GM19372 (cell line): ENCODE results near the gene ATP9B.

Experiments used
- ATAC-seq: cut with Tn5 transposase; IDR thresholded peaks from one replicate; pipeline ENCODE4 v1.9.1; 2021; ENCODE audit warnings: mild to moderate bottlenecking, low read depth, moderate library complexity; ENCODE audit not compliant: unreplicated experiment

Gene ATP9B

DNA sequence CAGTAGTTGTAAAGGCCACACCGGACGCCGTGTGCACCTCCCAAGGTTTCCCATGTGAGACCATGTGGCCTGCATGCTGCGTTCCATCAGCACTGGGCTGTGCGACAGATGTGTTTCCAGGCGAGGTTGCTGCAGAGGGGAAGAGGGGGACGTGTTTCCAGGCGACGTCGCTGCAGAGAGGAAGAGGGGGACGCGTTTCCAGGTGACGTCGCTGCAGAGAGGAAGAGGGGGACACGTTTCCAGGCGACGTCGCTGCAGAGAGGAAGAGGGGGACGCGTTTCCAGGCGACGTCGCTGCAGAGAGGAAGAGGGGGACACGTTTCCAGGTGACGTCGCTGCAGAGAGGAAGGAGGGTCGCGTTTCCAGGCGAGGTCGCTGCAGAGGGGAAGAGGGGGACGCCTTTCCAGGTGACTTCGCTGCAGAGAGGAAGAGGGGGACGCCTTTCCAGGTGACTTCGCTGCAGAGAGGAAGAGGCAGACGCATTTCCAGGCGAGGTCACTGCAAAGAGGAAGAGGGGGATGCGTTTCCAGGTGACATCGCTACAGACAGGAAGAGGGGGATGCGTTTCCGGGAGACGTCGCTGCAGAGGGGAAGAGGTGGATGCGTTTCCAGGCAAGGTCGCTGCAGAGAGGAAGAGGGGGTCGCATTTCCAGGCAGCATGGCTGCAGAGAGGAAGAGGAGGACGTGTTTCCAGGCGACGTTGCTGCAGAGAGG is 351.0 kb downstream of the ATP9B start:
- no peak for ATAC-seq

DNA sequence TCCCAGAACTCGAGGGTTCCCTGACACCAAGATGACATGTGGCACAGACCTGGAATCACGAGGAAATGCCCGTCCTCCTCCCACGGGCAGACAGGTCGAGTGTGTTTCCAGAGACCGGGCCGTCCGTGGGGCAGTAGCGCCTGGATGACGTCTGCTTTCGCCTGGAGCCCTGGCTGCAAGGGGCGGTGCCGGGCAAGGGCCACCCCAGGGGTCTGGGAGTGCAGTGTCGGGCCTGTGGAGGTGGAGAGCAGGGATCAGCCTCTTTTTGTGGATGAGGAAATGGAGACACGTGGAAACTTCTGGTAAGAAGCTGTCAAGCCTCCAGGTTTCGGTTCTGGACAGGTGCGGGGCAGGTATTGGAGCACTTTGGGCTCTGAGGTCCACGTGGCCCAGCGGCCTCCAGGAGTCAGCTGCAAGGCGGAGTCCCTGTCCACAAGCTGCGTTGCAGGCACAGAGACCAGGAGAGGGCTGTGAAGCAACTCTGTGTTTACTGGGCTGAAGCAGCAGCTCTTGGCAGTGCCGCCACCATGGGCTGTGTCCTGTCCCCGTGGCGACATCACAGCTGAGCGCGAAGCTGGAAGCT is 352.2 kb downstream of the ATP9B start:
- no peak for ATAC-seq

- ATAC-seq = no peak
Measured at GRCh38 chr18:79422022-79422782, 353.0 kb downstream of the ATP9B start.

DNA sequence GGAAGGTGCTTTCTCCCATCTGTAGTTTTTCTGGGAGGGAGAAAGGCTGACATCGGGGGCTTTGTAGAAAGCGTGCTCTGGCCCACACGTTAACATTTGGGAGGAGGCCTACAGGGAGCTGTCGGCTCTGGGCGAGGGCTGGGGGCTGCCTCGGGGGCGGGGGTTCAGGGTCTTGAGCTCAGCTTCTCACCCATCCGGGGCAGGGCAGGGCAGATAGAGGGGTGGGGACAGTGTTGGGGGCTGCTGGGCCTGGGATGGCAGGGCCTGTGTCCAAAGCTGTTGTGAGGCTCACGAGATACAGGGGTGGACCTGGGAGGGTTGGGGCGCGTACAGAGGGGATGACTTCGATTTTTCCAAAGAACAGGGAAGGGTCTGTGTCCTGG is 353.6 kb downstream of the ATP9B start:
- ATAC-seq = no peak

DNA sequence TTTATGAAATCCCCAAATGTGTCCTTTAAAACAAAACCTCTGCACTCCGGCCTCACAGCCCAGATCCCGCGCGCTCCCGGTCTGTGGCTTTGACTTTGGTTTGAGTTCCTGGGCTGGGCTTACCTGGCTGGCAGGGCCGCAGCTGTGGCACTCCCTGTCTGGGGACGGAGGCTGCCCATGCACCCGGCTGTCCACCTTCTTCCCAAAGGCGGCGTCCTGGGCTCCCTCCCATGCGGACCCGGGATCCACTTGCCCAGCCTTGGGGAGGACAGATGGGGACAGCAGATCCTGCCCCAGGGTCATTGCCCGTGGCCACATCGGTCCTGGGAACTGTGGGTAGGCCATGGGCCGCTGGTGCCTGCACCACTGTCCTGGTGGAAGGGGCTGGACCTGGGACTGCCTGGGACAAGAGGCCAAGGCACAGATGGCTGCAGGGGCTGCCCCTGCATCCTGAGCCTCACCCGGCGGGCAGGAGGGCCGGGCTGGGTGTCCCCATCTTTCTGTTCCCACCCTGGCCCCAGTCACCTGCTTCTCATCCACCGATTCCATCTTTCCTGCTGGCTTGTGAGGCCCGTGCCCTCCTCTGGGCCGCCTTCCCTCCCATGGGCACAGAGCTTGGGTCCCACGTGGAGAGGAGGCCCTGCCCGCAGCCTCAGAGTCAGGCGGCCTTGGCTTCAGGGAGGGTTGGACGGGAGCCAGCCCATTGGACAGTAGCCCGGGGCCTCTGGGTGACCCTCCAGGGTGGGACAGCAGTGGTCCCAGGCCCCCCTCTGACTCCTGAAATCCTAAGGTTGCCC is 354.2 kb downstream of the ATP9B start:
- no peak for ATAC-seq

DNA sequence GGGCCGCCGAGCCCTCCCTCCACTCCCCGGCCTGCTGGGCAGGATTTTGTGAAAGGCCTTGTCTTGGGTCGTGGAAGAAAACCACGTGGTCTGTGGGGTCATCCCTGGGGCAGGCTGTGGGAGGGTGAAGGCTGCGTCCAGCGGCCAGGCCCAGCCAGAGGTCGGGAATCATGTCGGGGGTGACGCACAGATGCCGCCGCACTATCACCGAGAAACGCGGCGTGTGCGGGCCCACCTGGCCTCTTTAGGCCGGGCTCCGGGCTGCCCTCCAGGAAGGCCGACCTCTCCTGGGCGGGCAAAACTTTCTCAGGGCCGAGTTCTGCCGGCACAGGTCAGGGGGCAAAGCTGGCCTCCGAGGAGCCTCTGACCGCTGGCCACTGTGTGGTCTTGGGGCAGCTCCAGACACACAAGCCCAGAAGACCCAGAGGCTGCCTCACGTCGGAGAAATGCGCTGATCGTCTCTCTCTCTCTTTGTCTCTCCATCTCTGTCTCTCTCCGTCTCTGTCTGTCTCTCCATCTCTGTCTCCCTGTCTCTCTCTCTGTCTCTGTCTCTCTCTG is 354.9 kb downstream of the ATP9B start:
- no peak for ATAC-seq

GRCh38 chr18:79424880-79425568 is 355.8 kb downstream of the ATP9B start:
- no peak for ATAC-seq

DNA sequence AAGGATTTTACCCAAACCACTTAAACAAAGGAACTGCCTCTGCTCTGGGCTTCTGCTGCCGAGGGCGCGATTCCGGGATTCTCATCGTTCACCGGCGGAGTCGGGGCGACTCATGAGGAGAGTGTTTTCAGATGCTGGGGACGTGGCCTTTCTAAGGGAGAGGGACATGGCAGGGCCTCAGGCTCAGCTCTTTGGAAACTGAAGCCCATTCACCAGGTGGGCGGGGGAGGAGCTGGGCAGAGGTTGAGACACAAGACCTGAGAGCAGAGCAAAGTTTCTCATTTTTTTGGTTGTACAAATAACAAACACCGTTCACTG is 356.3 kb downstream of the ATP9B start:
- ATAC-seq = no peak

- no peak for ATAC-seq
Measured at GRCh38 chr18:79426376-79427300, 357.4 kb downstream of the ATP9B start.

DNA sequence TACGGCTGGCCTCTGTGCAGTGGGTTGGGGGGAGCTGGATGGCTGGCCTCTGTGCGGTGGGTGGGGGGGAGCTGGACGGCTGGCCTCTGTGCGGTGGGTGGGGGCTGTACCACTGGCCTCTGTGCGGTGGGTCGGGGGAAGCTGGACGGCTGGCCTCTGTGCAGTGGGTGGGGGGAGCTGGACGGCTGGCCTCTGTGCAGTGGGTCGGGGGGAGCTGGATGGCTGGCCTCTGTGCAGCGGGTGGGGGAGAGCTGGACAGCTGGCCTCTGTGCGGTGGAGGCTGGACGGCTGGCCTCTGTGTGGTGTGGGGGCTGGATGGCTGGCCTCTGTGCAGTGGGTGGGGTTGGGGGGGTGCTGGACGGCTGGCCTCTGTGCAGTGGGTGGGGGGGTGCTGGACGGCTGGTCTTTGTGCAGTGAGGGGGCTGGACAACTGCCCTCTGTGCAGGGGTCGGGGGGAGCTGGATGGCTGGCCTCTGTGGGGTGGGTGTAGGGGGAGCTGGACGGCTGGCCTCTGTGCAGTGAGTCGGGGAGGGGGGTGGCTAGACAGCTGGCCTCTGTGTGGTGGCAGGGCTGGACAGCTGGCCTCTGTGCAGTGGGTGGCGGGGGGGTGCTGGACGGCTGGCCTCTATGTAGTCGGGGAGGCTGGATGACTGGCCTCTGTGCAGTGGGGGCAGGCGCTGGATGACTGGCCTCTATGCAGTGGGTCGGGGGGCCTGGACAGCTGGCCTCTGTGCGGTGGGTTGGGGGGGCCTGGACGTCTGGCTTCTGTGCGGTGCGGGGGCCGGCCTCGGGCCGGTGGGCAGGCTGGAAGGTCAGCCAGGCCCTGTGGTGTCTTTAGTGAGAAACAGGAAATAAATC is 358.4 kb downstream of the ATP9B start:
- no peak for ATAC-seq
